NT2/D1 (cell line): ENCODE results near the gene SEL1L.
"Not testable (repeated sequence)": the region's sequence is repeated elsewhere in the genome, so short reads cannot be mapped to it uniquely, and the experiment has no call there.

Experiments used
- DNase-seq: peaks from one replicate; pipeline ENCODE4 v3.0.0-alpha.2; 2011; ENCODE audit warnings: low read depth, low spot score
- H3K27me3 ChIP-seq: 2 replicates; pipeline ENCODE4 v1.6.0; 2011; ENCODE audit warnings: mild to moderate bottlenecking; ENCODE audit not compliant: insufficient read length, insufficient read depth
- H3K36me3 ChIP-seq: 2 replicates; pipeline ENCODE4 v1.6.1; 2011; ENCODE audit warnings: mild to moderate bottlenecking, low read length, mixed read lengths; ENCODE audit not compliant: insufficient read depth, insufficient read length
- H3K4me1 ChIP-seq: 2 replicates; pipeline ENCODE4 v1.5.1; 2011; ENCODE audit not compliant: insufficient read depth, insufficient read length
- H3K4me3 ChIP-seq: 2 replicates; pipeline ENCODE4 v1.5.1; 2011; ENCODE audit warnings: low read depth; ENCODE audit not compliant: insufficient read length
- H3K9ac ChIP-seq: 2 replicates; pipeline ENCODE4 v1.6.0; 2011; ENCODE audit warnings: low read depth; ENCODE audit not compliant: insufficient read length
- H3K9me3 ChIP-seq: 2 replicates; pipeline ENCODE4 v1.5.1; 2011; ENCODE audit warnings: mild to moderate bottlenecking, low read length; ENCODE audit not compliant: insufficient read depth
- SUZ12 ChIP-seq: IDR thresholded peaks from 2 replicates; pipeline ENCODE4 v1.6.1; 2011; ENCODE audit not compliant: insufficient read length, insufficient read depth; ENCODE audit errors: extremely low read depth
- YY1 ChIP-seq: IDR thresholded peaks from 2 replicates; pipeline ENCODE4 v1.6.1; 2011; ENCODE audit not compliant: insufficient read length, insufficient read depth
- ZNF274 ChIP-seq: IDR thresholded peaks from 2 replicates; pipeline ENCODE4 v1.6.1; 2011; ENCODE audit warnings: mild to moderate bottlenecking, low read depth, low read length

The SEL1L gene

DNA sequence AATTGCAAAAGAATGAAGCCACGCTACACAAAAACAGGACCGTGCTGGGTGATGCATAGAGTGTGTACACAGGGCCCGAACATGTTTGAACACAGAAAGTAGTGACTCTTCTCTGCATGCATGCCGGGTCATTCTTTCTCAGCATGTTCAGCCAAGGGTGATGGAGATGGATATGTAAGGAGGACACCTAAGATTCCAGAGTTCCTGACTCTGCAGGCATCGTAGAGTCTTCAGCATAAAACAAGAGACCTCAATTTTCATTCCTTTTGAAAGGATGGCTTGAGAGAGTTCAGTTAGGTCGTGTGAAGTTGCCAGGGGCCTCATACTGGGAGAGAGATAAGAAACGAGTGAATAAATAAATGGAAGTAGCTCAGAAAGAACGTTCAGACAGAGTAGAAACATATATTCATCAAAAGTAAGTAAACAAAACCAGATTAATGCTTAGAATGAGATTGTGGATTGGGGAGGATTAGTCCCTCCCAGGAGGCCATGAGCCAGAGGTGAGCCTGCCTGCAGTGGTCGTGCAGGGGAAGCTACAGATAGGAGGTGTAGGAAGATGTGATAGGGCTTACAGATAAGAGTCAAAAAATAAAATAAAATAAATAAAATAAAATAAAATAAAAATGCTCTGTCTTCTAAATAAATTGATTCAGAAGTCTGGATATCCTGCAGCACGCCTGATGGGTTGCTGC lies 27.6 kb upstream of the SEL1L start:
- TF ChIP-seq YY1 (no peak), SUZ12 (no peak), ZNF274 (no peak)
- H3K4me3 ChIP-seq = no peak overlapping the region

DNA sequence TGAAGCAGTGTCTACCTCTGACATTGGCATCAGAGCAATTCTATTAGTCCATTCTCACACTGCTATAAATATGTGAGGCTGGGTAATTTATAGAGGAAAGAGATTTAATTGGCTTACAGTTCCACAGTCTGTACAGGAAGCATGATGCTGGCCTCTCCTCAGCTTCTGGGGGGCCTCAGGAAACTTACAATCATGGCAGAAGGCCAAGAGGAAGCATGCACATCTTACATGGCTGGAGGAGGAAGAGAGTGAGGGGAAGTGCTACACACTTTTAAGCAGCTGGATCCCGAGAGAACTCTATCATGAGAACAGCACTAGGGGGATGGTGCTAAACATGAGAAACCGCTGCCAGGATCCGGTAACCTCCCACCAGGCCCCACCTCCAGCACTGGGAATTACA lies 25.7 kb upstream of the SEL1L start:
- H3K4me1 ChIP-seq = no peaks in the 10 kb centered on the region

More for the DNA sequence above, 27.6 kb upstream of the SEL1L start:
- Histone ChIP-seq H3K36me3 (no peaks in the 10 kb centered on the region), H3K4me1 (no peaks in the 10 kb centered on the region), H3K9ac (no peak overlapping the region), H3K27me3 (no peaks in the 10 kb centered on the region), H3K9me3 (no peaks in the 10 kb centered on the region)
- peak; percentile 59 for DNase-seq

DNA sequence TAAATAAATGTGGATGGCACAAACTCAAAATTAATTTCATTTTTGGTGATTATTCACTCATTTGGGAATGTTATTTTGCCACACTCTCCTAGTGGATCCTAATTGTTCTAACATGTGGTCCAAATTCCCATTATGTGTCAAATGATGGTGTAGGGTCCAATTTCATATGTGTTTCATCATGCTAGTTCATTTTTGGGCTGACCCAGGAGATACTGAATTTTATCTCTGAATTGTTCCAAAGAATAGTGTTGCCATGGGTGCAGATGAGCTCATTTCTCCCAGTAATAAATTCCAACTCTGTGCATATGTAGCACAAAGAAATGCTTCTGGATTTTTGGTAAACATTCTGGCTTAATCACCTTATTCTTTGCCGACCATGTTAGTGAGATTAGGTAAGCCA lies 23.5 kb upstream of the SEL1L start:
- H3K27me3 ChIP-seq = no peaks in the 10 kb centered on the region
- no peaks in the 10 kb centered on the region for H3K4me1 ChIP-seq
- TF ChIP-seq YY1 (no peak), SUZ12 (no peak), ZNF274 (no peak)

More for the DNA sequence above, 25.7 kb upstream of the SEL1L start:
- H3K27me3 ChIP-seq = no peaks in the 10 kb centered on the region
- no peak overlapping the region for H3K9ac ChIP-seq
- H3K9me3 ChIP-seq = no peaks in the 10 kb centered on the region
- no peaks in the 10 kb centered on the region for H3K36me3 ChIP-seq
- TF ChIP-seq ZNF274 (no peak), SUZ12 (no peak), YY1 (no peak)
- no peak overlapping the region for H3K4me3 ChIP-seq
- no peak for DNase-seq

DNA sequence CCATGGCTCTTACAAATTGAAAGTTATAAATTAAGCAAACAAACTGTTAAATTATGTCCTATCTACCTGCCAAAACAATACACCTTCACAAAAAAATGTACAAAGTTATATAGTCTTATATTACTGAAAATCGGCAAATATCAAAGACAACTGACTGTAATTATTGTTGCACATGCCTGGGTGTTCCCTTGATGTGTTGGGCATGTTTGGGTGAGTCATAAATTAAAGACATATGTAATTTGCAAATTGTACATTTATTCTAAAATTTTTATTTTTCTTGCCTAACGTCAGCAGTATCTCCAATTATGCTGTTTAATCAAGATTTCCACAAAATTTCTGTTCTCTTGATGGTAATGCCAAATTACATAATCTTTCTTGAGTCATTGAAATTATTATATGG lies 22.0 kb upstream of the SEL1L start:
- no peaks in the 10 kb centered on the region for H3K4me1 ChIP-seq
- H3K9me3 ChIP-seq = no peaks in the 10 kb centered on the region
- TF ChIP-seq ZNF274 (no peak), SUZ12 (no peak), YY1 (no peak)
- no peaks in the 10 kb centered on the region for H3K27me3 ChIP-seq
- H3K4me3 ChIP-seq = no peak overlapping the region
- no peak overlapping the region for H3K9ac ChIP-seq
- no peaks in the 10 kb centered on the region for H3K36me3 ChIP-seq
- DNase-seq = no peak

More for the DNA sequence above, 23.5 kb upstream of the SEL1L start:
- Histone ChIP-seq H3K9ac (no peak overlapping the region), H3K36me3 (no peaks in the 10 kb centered on the region), H3K9me3 (no peaks in the 10 kb centered on the region), H3K4me3 (no peak overlapping the region)
- no peak for DNase-seq

DNA sequence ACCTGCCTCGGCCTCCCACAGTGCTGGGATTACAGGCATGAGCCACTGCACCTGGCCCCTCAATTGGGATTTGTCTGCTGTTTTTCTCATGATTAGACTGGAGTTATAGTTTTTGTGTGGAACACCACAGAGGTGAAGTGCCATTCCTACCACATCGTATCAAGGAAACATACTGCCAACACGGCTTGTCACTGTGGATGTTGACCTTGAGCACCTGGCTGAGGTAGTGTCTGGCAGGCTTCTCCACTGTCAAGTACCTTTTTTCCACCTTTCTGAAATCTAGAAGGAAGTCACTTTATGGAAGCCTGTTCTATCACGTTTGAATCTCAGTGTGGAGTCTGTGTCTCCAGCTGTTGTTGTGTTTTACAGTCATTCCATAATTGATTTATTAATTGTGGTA lies 21.4 kb upstream of the SEL1L start:
- no peak for TF ChIP-seq SUZ12
- no peak for TF ChIP-seq YY1
- TF ChIP-seq ZNF274 = no peak
- no peaks in the 10 kb centered on the region for H3K4me1 ChIP-seq
- no peaks in the 10 kb centered on the region for H3K36me3 ChIP-seq
- H3K9ac ChIP-seq = no peak overlapping the region
- H3K4me3 ChIP-seq = no peak overlapping the region
- H3K9me3 ChIP-seq = no peaks in the 10 kb centered on the region
- DNase-seq = no peak
- no peaks in the 10 kb centered on the region for H3K27me3 ChIP-seq

DNA sequence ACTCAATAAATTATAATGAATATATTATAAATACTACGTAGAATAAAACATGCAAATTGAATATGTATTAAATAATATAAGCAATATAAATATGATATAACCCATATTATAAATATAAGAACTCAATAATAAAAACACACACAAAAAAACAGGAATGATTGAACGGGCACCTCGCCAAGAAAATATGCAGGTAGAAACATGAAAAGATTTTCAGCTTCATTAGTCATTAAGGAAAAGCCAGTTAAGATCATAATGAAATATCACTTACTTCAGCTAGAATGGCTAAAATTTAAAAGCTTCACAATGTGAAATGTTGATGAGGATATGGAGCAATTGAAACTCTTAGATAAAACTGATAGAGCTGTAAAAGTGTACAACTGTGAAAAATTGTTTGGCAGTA lies 17.8 kb upstream of the SEL1L start:
- no peak for TF ChIP-seq ZNF274
- no peak for TF ChIP-seq YY1
- no peak for TF ChIP-seq SUZ12
- H3K9me3 ChIP-seq = no peaks in the 10 kb centered on the region
- no peaks in the 10 kb centered on the region for H3K36me3 ChIP-seq
- no peak overlapping the region for H3K4me3 ChIP-seq
- H3K4me1 ChIP-seq = no peaks in the 10 kb centered on the region
- H3K27me3 ChIP-seq = no peaks in the 10 kb centered on the region
- DNase-seq = no peak
- no peak overlapping the region for H3K9ac ChIP-seq

DNA sequence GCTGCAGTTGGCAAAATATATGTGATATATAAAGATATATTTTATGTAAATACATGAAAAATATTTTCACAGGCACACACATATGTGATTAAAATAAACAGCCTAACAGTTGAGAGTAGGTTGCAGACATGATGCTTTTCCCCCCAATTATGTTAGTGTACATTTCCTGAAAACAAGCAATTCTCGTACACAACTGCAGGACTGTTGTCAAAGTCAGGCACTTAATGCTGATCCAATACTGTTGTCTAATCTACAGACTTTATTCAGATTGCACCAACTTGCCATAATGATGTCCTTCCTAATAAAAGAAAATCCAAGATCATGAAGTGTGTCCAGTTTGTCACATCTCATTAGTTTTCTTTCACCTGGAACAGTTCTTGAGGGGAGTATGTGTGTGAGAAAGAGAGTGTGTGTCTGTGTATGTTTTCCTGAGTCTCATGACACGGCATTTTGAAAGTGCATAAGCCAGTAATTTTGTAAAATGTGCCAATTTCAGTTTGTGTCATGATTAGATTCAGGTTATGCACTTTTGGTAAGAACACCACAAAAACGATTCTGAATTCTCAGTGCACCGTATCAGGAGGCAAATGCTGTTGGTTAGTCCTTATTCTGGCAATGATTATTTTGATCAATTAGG lies 16.5 kb upstream of the SEL1L start:
- H3K36me3 ChIP-seq = no peaks in the 10 kb centered on the region
- no peak for DNase-seq
- H3K4me3 ChIP-seq = no peak overlapping the region
- TF ChIP-seq YY1 (no peak), SUZ12 (no peak), ZNF274 (no peak)
- no peaks in the 10 kb centered on the region for H3K27me3 ChIP-seq
- H3K4me1 ChIP-seq = no peaks in the 10 kb centered on the region
- no peaks in the 10 kb centered on the region for H3K9me3 ChIP-seq
- no peak overlapping the region for H3K9ac ChIP-seq

DNA sequence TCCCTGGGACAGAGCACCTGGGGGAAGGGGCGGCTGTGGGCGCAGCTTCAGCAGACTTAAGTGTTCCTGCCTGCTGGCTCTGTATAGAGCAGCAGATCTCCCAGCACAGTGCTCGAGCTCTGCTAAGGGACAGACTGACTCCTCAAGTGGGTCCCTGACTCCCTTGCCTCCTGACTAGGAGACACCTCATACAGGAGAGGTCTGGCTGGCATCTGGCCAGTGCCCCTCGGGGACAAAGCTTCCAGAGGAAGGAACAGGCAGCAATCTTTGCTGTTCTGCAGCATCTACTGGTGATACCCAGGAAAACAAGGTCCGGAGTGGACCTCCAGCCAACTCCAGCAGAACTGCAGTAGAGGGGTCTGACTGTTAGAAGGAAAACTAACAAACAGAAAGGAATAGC lies 7.6 kb upstream of the SEL1L start:
- not testable (repeated sequence) for H3K4me3 ChIP-seq, H3K27me3 ChIP-seq, H3K9ac ChIP-seq, H3K4me1 ChIP-seq, H3K36me3 ChIP-seq, DNase-seq
- peaks cover 11% of the 10 kb centered on the region; the same call in 1 of the 2 replicates for H3K9me3 ChIP-seq
